Mammary epithelial cell (primary cell): ENCODE results near the gene DRD4.

ENCODE experiments used
- CTCF ChIP-seq, 2 donors: IDR thresholded peaks in 1 of 2; conservative IDR thresholded peaks in 1 of 2; 2 replicates each; pipeline ENCODE4 v1.5.1; 2011 to 2012; ENCODE audit warnings: inconsistent platforms in 2 of 2, low read length in 2 of 2, mild to moderate bottlenecking in 2 of 2, control low read depth in 1 of 2, low read depth in 1 of 2; ENCODE audit not compliant: insufficient read depth in 1 of 2; ENCODE audit errors: extremely low read depth in 1 of 2
- EZH2 ChIP-seq: IDR thresholded peaks from 2 replicates; pipeline ENCODE4 v1.6.1; 2012; ENCODE audit warnings: low read length, inconsistent platforms, borderline replicate concordance

- TF ChIP-seq CTCF (conservative IDR thresholded peaks at IDR 0.05 in 1 of 2, IDR thresholded peaks at IDR 0.05 in 1 of 2; ENCODE audit: extremely low read depth in 1 of 2, insufficient read depth in 1 of 2, low read depth in 1 of 2, low read length in 2 of 2) (no peak), EZH2 (no peak)
Observed at GRCh38 chr11:592501-592900, 44.6 kb upstream of the DRD4 start.
